ENCODE results near the gene IL7R. TPM values are rescaled to one million over a fixed set of nuclear protein-coding genes. Genes with fewer than 3 reads are reported as not detected.

IL7R gene, protein sequence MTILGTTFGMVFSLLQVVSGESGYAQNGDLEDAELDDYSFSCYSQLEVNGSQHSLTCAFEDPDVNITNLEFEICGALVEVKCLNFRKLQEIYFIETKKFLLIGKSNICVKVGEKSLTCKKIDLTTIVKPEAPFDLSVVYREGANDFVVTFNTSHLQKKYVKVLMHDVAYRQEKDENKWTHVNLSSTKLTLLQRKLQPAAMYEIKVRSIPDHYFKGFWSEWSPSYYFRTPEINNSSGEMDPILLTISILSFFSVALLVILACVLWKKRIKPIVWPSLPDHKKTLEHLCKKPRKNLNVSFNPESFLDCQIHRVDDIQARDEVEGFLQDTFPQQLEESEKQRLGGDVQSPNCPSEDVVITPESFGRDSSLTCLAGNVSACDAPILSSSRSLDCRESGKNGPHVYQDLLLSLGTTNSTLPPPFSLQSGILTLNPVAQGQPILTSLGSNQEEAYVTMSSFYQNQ
- total RNA-seq = 1.4 and 1.6 TPM in 2 replicates

DNA sequence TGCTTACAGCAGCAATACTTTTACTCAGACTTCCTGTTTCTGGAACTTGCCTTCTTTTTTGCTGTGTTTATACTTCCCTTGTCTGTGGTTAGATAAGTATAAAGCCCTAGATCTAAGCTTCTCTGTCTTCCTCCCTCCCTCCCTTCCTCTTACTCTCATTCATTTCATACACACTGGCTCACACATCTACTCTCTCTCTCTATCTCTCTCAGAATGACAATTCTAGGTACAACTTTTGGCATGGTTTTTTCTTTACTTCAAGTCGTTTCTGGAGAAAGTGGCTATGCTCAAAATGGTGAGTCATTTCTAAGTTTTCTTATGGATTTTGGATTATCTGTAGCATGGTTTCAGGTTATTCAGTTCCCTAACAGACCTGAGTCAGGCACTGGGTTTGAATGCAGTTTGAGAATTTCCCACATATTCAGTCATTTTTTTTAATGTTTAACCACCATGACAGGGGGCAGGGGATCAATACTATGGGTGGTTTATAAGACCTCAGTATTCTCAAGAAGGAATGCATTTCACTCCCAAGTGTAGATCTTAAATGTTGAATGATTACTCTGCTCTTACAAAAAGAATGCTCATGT is at the start of gene IL7R:
Gene IL7R (plus strand): TSS at position 127 of the 587 bp plus-strand sequence. CDS start 87 bp downstream, at position 214.

Other genes starting within 250 kb of the IL7R start
- 0.23 and 2.5 TPM in 2 replicates for gene SPEF2, start 239.0 kb upstream of the IL7R start, total RNA-seq
- gene CAPSL, start 81.7 kb downstream of the IL7R start, total RNA-seq = not detected in 2 replicates
- not detected in 2 replicates for gene UGT3A1, start 134.5 kb downstream of the IL7R start, total RNA-seq
- gene UGT3A2, start 210.0 kb downstream of the IL7R start, total RNA-seq = not detected in 2 replicates